ENCODE data around the gene FIS1. TPM values are rescaled to one million over a fixed set of nuclear protein-coding genes. Genes with fewer than 3 reads are reported as not detected.
"Not testable (repeated sequence)": the region's sequence is repeated elsewhere in the genome, so short reads cannot be mapped to it uniquely, and the experiment has no call there.

Gene FIS1
- polyA plus RNA-seq, 1 donor from 2014 or later = 322 TPM

- not testable (repeated sequence) for H3K4me2 ChIP-seq (ENCODE audit: low read length); H3K27me3 ChIP-seq (ENCODE audit: insufficient read depth, low read depth, low read length); H3K36me3 ChIP-seq (ENCODE audit: insufficient read depth, low read length); H3K79me2 ChIP-seq (replicated peaks; ENCODE audit: insufficient read depth, low read length); H3K9ac ChIP-seq (ENCODE audit: low read length); H3F3A ChIP-seq (ENCODE audit: insufficient read depth, low read length, poor library complexity, severe bottlenecking); H3K27ac ChIP-seq (ENCODE audit: low read length); H2AFZ ChIP-seq (ENCODE audit: low read depth, low read length); H4K20me1 ChIP-seq (ENCODE audit: insufficient read depth); H3K9me2 ChIP-seq (ENCODE audit: insufficient read depth, low read length); H3K9me3 ChIP-seq (ENCODE audit: low read length); H3K4me3 ChIP-seq (ENCODE audit: low read length)
Observed at GRCh38 chr7:101293069-101294021, 48.5 kb upstream of the FIS1 start.

- H3K9ac ChIP-seq (ENCODE audit: low read length); H3K9me2 ChIP-seq (ENCODE audit: insufficient read depth, low read length); H3K4me3 ChIP-seq (ENCODE audit: low read length); H3K27ac ChIP-seq (ENCODE audit: low read length); H3F3A ChIP-seq (ENCODE audit: insufficient read depth, low read length, poor library complexity, severe bottlenecking); H3K27me3 ChIP-seq (ENCODE audit: insufficient read depth, low read depth, low read length); H3K36me3 ChIP-seq (ENCODE audit: insufficient read depth, low read length); H3K79me2 ChIP-seq (replicated peaks; ENCODE audit: insufficient read depth, low read length); H3K4me2 ChIP-seq (ENCODE audit: low read length); H2AFZ ChIP-seq (ENCODE audit: low read depth, low read length); H4K20me1 ChIP-seq (ENCODE audit: insufficient read depth); H3K9me3 ChIP-seq (ENCODE audit: low read length): not testable (repeated sequence)
Observed at GRCh38 chr7:101292566-101292965, 47.7 kb upstream of the FIS1 start.

- H3K4me2 ChIP-seq (ENCODE audit: low read length); H3K9me2 ChIP-seq (ENCODE audit: insufficient read depth, low read length); H3K27me3 ChIP-seq (ENCODE audit: insufficient read depth, low read depth, low read length); H3K9ac ChIP-seq (ENCODE audit: low read length); H3K27ac ChIP-seq (ENCODE audit: low read length); H3K36me3 ChIP-seq (ENCODE audit: insufficient read depth, low read length); H4K20me1 ChIP-seq (ENCODE audit: insufficient read depth); H2AFZ ChIP-seq (ENCODE audit: low read depth, low read length); H3K9me3 ChIP-seq (ENCODE audit: low read length); H3K4me3 ChIP-seq (ENCODE audit: low read length); H3F3A ChIP-seq (ENCODE audit: insufficient read depth, low read length, poor library complexity, severe bottlenecking); H3K79me2 ChIP-seq (replicated peaks; ENCODE audit: insufficient read depth, low read length): not testable (repeated sequence)
- peak; percentile 73 for TF ChIP-seq CTCF (IDR thresholded peaks at IDR 0.05; ENCODE audit: poor library complexity, severe bottlenecking)
- TF ChIP-seq SMC3 (conservative IDR thresholded peaks at IDR 0.05; ENCODE audit: poor library complexity) = peak; percentile 61
- peak; percentile 43 for TF ChIP-seq RAD21 (conservative IDR thresholded peaks at IDR 0.05)
Observed at GRCh38 chr7:101290186-101291037, 45.5 kb upstream of the FIS1 start.

- not testable (repeated sequence) for H3K9me3 ChIP-seq (ENCODE audit: low read length); H3K4me2 ChIP-seq (ENCODE audit: low read length); H3K27ac ChIP-seq (ENCODE audit: low read length); H3K9ac ChIP-seq (ENCODE audit: low read length); H3K4me3 ChIP-seq (ENCODE audit: low read length); H3K27me3 ChIP-seq (ENCODE audit: insufficient read depth, low read depth, low read length); H4K20me1 ChIP-seq (ENCODE audit: insufficient read depth); H3K36me3 ChIP-seq (ENCODE audit: insufficient read depth, low read length); H2AFZ ChIP-seq (ENCODE audit: low read depth, low read length); H3F3A ChIP-seq (ENCODE audit: insufficient read depth, low read length, poor library complexity, severe bottlenecking); H3K9me2 ChIP-seq (ENCODE audit: insufficient read depth, low read length); H3K79me2 ChIP-seq (replicated peaks; ENCODE audit: insufficient read depth, low read length)
Observed at GRCh38 chr7:101289687-101290086, 44.8 kb upstream of the FIS1 start.
